Measurements from ENCODE around the gene GTF2H1.

DNA sequence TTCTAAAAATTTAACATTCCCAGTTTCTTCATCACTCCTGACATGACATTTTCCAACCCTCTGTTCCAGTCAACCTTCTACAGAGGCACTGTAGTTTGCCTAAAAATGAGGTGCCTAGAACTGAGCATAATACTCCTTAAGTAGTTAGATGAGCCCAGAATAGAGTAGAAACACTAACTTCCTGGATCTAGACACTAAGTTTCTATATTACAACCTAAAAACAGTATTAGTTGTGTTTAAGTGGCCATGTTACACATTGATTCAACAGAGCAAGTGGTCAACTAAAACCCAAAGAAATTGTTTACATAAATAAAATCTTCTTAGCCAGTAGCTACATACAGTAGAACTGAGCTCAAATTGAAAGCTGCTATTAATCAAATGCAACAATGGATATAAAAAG, 1.8 kb upstream of the GTF2H1 start:
- no peak for TF ChIP-seq POLR2AphosphoS5 (IDR thresholded peaks at IDR 0.05; ENCODE audit: low read depth, low read length)
- no peak for TF ChIP-seq POLR2A (IDR thresholded peaks at IDR 0.05; ENCODE audit: low read depth, low read length)
- no peak for TF ChIP-seq TAF1 (IDR thresholded peaks at IDR 0.05; ENCODE audit: low read depth, low read length)
- TF ChIP-seq SPI1 (IDR thresholded peaks at IDR 0.05; ENCODE audit: low read depth, low read length), result no peak
